Thyroid gland (tissue), 4 donors: ENCODE measurements around the gene ENTPD8.

Experiments
- POLR2A ChIP-seq, 2 donors: fragments of 450-650 bp; IDR thresholded peaks; one replicate each; pipeline ENCODE4 v1.6.1; 2017; ENCODE audit warnings: antibody characterized with exemption in 2 of 2, mild to moderate bottlenecking in 2 of 2, moderate library complexity in 1 of 2
- TF ChIP-seq, protein P1 (sequence below), 6 experiments: fragments of 200-600 bp in 3 of 6; fragments of 450-650 bp in 3 of 6; sonication (generic) in 3 of 6; IDR thresholded peaks; one replicate each; pipeline ENCODE4 v1.5.1; 2016 to 2019; ENCODE audit warnings: antibody characterized with exemption in 6 of 6, mild to moderate bottlenecking in 2 of 6, inconsistent platforms in 1 of 6, moderate library complexity in 1 of 6

- TF ChIP-seq, protein P1, sequence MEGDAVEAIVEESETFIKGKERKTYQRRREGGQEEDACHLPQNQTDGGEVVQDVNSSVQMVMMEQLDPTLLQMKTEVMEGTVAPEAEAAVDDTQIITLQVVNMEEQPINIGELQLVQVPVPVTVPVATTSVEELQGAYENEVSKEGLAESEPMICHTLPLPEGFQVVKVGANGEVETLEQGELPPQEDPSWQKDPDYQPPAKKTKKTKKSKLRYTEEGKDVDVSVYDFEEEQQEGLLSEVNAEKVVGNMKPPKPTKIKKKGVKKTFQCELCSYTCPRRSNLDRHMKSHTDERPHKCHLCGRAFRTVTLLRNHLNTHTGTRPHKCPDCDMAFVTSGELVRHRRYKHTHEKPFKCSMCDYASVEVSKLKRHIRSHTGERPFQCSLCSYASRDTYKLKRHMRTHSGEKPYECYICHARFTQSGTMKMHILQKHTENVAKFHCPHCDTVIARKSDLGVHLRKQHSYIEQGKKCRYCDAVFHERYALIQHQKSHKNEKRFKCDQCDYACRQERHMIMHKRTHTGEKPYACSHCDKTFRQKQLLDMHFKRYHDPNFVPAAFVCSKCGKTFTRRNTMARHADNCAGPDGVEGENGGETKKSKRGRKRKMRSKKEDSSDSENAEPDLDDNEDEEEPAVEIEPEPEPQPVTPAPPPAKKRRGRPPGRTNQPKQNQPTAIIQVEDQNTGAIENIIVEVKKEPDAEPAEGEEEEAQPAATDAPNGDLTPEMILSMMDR (IDR thresholded peaks at IDR 0.05): no peak
- TF ChIP-seq POLR2A (IDR thresholded peaks at IDR 0.05): no peak
These were observed 47.1 kb upstream of the ENTPD8 start for GRCh38 chr9:137488327-137488653.
